ENCODE data around the gene SLC2A4RG.
"Not testable (repeated sequence)": the region's sequence is repeated elsewhere in the genome, so short reads cannot be mapped to it uniquely, and the experiment has no call there.

The SLC2A4RG gene

DNA sequence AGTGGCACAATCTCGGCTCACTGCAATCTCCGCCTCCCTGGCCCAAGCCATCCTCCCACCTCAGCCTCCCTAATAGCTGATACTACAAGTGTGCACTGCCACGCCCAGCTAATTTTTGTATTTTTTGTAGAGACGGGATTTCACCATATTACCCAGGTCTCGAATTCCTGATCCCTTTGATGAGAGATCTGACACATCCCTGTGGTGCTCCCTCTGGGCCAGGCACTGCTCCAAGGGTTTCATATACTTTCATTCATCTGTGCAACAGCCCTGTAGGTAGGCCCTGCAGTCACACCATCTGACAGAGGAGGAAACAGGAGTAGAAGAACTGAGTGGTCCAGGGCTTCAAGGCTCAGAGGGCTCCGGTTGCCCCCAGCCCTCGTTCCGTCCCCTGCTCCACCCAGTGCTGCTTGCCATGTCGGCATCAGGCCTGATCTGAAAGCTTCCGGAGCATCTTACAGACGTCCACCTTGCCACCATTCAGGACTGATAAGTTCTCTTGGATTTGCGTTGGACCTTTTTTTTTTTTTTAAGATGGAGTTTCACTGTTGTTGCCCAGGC, 28.4 kb upstream of the SLC2A4RG start:
- no peak for FAIRE-seq

DNA sequence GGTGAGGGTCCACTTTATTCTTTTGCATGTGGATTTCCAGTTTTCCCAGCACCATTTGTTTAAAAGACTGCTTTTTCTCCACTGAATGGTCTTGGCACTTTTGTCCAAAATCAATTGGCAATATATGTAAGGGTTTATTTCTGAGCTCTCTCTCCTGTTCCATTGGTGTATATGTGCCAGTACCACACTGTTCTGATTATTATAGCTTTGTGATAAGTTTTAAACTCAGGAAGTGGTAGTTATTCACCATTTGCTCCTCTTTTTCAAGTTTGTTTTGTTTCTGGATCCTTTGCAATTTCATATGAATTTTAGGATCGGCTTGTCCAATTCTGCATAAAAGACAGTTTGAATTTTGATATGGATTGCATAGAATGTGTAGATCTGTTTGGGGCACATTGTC, 27.4 kb upstream of the SLC2A4RG start:
- FAIRE-seq (no peak), DNase-seq (ENCODE audit: extremely low spot score, insufficient read length, low read depth) (no peak)

More for the DNA sequence above, 28.4 kb upstream of the SLC2A4RG start:
- no peak for DNase-seq (ENCODE audit: extremely low spot score, insufficient read length, low read depth)

DNA sequence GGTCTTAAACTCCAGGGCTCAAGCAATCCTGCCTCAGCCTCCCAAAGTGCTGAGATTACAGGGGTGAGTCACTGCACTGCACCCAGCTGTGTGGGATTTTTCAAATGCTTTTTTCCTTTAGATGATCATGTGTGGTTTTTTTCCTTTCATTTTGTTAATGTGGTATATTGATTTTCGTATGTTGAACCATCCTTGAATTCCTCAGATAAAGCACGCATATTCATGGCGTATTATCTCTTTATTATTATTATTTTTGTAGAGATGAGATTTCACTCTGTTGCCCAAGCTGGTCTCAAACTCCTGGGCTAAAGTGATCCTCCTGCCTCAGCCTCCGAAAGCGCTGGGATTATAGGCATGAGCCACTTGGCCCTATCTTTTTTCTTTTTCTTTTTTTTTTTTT, 24.7 kb upstream of the SLC2A4RG start:
- no peak for FAIRE-seq
- DNase-seq (ENCODE audit: extremely low spot score, insufficient read length, low read depth) = no peak

DNA sequence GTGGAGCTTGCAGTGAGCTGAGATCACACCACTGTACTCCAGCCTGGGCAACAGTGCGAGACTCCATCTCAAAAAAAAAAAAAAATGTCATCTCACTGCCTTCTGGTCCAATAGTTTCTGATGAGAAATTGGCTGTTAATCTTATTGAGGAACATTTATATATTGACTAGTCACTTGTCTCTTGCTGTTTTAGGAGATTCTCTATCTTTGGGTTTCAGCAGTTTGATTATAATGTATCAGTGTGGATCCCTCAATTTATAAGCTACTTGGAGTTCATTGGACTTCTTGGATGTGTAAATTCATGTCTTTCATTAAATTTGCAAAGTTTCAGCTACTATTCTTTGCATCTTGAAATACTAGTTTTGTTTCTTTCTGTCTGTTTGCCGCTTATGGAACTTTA, 20.6 kb upstream of the SLC2A4RG start:
- no peak for FAIRE-seq
- DNase-seq (ENCODE audit: extremely low spot score, insufficient read length, low read depth) = no peak

DNA sequence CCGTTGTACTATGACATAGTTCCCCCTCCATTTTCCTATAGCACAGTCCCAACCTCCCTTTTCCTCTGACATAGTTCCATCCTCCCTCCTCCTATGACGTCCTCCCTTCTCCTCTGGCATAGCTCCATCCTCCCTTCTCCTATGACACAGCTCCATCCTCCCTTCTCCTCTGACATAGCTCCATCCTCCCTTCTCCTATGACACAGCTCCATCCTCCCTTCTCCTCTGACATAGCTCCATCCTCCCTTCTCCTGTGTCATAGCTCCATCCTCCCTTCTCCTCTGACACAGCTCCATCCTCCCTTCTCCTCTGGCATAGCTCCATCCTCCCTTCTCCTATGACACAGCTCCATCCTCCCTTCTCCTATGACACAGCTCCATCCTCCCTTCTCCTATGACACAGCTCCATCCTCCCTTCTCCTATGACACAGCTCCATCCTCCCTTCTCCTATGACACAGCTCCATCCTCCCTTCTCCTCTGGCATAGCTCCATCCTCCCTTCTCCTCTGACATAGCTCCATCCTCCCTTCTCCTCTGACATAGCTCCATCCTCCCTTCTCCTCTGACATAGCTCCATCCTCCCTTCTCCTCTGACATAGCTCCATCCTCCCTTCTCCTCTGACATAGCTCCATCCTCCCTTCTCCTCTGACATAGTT, 16.5 kb upstream of the SLC2A4RG start:
- FAIRE-seq; DNase-seq (ENCODE audit: extremely low spot score, insufficient read length, low read depth): not testable (repeated sequence)

DNA sequence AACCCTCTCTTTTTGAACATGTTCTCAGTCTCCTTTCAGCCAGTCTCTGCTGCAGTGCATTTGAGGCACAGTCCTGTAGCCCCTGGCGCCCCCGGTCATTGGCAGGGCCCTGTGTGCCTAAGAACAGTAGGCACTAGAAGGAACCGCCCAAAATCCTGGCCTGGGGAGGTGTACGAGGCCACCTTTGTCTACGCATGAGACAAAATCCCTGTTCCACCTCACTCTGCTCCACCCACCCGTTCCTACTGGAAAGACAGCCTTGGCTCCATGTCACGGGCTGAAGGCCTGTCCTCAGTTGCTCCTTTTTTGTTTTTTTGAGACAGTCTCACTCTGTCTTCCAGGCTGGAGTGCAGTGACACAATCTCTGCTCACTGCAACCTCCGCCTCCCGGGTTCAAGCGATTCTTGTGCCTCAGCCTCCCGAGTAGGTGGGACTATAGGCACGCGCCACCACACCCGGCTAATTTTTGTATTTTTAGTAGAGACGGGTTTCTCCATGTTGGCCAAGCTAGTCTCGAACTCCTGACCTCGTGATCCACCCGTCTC, 9.3 kb upstream of the SLC2A4RG start:
- not testable (repeated sequence) for DNase-seq (ENCODE audit: extremely low spot score, insufficient read length, low read depth); FAIRE-seq

DNA sequence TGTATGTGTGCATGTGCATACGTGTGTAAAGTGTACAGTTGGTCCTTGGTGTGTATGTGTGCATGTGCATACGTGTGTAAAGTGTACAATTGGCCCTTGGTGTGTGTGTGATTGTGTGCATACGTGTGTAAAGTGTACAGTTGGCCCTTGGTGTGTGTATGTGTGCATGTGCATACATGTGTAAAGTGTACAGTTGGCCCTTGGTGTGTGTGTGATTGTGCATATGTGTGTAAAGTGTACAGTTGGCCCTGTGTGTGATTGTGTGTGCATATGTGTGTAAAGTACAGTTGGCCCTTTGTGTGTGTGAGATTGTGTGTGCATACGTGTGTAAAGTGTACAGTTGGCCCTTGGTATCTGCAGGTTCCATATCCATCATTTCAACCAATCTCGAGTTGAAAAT, 8.2 kb upstream of the SLC2A4RG start:
- no peak for DNase-seq (ENCODE audit: extremely low spot score, insufficient read length, low read depth)
- peak; percentile 52 for FAIRE-seq

DNA sequence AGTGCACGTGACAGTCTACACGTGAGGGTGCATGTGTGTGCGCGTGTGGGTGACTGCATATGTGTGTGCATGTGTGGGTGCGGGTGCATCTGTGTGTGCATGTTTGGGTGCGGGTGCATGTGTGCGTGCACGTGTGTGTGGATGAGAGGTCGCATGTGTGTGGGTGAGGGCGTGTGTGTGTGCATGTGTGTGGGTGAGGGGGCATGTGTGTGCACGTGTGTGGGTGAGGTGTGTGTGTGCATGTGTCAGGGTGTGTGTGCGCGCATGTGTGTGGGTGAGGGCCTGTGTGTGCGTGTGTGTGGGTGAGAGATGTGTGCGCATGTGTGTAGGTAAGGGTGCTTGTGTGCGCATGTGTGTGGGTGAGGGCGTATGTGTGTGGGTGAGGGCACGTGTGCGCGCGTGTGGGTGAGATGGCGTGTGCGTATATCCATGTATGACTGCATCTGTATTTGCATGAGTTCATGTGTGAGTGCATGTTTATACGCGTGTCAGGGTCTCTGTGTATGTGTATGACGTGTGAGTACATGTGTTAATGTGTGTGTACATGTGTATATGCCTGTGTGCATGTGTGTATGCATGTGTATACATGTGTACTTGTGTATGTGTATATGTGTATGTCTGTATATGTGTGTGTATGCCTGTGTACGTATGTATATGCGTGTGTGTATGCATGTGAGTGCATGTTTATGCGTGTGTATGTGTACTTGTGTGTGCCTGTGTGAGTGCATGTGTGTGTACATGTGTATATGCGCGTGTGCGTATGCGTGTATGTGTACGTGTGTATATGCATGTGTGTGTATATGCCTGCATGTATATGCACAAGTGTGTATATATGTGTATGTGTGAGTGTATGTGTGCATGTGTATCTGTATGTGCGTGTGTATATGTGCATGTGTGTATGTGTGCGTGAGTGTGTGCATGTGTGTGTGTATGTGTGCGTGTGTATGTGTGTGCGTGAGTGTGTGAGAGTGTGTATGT, 7.2 kb upstream of the SLC2A4RG start:
- no peak for FAIRE-seq
- no peak for DNase-seq (ENCODE audit: extremely low spot score, insufficient read length, low read depth)

DNA sequence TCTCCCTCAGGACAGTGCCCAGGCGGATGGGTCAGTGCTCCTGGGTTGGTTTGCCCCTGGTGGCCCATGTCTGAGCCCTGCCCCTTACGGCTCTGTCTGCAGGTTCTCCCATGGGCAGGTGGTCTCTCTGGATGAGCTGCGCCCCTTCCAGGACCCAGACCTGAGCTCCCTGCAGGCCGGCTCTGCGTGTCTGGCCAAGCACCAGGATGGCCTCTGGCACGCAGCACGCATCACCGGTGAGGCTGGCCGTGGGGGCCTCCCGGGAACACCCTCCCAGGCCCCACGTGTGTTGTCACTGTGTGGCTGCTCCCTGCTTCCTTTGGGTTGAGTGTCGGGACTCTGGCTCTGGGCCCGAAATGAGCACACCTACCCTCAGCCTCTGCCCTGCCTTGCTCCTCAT, 6.5 kb upstream of the SLC2A4RG start:
- DNase-seq (ENCODE audit: extremely low spot score, insufficient read length, low read depth) = no peak
- FAIRE-seq = no peak

DNA sequence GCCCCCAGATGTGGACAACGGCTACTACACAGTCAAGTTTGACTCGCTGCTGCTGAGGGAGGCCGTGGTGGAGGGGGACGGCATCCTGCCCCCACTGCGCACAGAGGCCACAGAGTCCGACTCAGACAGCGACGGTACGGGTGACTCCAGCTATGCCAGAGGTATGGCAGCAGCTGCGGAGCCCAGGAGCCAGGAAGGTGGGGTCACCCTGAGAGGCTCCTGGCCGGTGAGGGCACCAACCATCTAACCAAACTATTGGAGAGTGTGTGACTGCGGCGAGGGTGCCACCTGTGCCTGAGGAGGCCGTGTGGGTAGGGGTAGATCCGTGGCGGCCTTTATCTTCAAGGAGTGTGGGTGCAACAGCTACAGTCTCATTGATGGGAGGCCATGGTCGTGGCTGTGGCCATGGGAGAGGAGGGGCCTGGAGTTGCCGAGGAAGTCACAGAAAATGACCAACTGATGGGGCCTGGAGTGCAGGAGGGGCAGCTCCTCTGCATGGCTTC, 5.9 kb upstream of the SLC2A4RG start:
- DNase-seq (ENCODE audit: extremely low spot score, insufficient read length, low read depth) = no peak
- FAIRE-seq = no peak

DNA sequence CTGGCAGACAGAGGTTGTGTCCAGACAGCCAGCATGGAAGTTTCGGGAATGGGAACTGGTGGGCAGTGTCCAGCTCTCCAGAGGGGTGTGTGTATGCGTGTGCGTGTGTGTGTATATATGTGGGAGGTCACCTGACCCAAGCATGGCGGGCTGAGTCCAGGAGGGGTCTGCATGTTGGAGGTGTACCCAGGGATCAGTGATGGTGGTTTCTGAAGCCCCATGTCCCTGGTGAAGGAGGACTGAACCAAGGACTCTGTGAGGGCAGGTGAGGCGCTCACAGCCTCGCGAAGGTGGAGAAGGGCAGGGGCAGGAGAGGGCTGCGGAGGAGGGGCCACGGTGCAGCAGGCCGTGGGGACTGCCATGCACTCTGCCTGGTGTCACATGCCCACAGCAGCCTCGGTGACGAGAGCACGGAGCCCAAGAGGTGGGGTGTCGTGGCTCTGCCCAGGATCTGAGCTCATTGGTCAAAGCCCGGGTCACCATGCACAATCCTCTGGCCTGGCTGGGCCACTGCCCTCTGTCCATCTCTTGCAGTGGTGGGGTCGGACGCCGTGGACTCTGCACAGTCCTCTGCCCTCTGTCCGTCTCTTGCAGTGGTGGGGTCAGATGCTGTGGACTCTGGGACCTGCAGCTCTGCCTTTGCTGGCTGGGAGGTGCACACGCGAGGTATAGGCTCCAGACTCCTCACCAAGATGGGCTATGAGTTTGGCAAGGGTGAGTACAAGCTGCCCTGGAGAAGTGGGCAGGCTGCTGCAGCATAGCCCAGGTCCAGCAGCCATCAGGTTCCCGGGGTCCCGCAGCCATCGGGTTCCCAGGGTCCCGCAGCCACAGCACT, 5.2 kb upstream of the SLC2A4RG start:
- DNase-seq (ENCODE audit: extremely low spot score, insufficient read length, low read depth) = no peak
- no peak for FAIRE-seq

DNA sequence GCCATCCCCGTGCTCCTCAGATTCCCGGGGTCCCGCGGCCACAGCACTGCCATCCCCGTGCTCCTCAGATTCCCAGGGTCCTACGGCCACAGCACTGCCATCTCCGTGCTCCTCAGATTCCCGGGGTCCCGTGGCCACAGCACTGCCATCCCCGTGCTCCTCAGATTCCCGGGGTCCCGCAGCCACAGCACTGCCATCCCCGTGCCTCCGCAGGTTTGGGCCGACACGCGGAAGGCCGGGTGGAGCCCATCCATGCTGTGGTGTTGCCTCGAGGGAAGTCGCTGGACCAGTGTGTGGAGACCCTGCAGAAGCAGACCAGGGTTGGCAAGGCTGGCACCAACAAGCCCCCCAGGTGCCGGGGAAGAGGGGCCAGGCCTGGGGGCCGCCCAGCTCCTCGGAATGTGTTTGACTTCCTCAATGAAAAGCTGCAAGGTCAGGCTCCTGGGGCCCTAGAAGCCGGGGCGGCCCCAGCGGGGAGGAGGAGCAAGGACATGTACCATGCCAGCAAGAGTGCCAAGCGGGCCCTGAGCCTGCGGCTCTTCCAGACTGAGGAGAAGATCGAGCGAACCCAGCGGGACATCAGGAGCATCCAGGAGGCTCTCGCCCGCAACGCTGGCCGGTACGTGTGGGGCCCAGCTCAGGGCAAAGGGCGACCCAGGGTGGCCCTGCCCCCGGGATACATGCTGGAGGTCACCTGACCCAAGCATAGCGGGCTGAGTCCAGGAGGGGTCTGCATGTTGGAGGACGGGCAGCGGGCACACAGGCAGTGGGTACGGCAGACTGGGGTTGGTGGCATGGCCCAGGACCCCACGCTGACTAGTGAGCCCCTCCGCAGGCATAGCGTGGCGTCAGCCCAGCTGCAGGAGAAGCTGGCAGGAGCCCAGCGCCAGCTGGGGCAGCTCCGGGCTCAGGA, 4.4 kb upstream of the SLC2A4RG start:
- DNase-seq (ENCODE audit: extremely low spot score, insufficient read length, low read depth) = no peak
- no peak for FAIRE-seq

DNA sequence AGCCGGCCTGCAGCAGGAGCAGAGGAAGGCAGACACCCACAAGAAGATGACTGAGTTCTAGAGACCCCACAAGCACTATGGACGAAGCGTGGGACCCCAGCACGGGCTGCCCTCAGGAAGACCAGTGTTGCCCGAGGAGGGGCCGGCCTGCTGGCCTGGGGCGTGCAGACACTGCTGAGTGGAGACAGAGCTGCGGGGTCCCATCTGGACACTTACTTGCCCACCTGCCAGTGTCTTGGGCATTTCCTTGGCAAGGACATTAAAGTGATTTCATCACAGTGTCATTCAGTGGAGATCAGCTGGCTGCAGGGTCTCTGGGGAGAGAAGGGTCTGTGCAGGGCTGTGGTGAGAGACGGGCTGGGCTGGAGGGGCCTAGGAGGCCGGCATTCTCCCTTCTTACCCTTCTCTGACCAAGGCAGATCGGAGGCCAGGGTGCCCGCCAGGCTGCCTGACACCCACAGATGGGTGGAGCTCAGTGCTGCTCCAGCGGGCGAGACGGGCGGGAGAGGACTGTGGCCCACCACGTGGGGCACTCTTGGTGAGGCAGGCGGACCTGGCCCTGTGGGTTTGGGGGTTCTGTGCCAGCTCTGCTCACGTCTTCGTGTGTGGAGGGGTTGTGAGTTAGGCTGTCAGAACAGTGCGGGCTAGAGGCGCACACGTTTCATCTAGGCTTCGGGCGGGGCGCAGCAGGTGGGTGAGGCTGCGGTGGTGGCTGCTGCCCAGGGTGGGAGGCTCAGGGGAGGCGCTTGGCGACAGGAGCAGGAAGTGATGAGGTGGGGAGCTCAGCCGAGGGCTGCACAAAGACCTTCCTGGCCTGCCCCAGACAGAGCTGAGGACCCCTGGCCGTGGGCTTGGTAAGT, 3.5 kb upstream of the SLC2A4RG start, which contains the start of gene LIME1:
TSS of gene LIME1 (plus strand) at position 806 of the 860 bp plus-strand sequence. CDS start 886 bp downstream, outside the sequence.
- peak; percentile 78 for FAIRE-seq
- DNase-seq (ENCODE audit: extremely low spot score, insufficient read length, low read depth) = no peak

DNA sequence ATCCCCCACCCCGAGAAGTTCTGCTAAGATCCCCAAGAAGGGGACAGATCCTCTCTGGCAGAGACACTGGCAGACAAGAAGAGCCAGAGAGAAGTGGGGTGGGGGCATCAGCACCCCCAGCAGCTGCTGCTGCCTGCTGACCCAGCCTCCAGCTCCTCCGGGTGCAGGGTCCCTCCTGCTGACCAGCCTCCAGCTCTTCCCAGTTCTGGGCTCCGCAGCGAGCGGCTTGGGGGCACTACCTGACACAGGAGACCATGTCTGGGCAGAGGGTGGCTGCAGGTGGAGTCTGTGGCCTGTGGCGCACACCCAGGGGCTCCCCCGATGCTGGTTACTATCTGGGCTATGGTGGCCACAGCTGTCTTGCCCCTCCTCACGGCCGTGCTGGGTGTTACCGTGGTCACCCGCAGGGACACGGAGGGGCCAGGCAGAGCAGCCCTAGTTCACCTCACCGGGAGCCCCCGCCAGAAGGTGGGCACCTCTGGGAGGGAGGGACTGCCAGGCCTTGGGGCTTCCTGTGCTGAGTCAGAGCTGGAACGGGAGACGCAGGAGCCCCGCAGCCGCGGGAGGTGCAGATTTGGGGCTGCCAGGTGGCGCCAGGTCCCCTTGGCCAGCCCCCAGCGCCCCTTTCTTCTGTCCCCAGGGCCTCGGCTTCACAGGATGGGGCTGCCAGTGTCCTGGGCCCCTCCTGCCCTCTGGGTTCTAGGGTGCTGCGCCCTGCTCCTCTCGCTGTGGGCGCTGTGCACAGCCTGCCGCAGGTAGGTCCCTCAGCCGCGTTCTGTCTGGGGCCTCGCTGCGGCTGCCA, 2.5 kb upstream of the SLC2A4RG start:
- FAIRE-seq (peak; percentile 66), DNase-seq (ENCODE audit: extremely low spot score, insufficient read length, low read depth) (no peak)

DNA sequence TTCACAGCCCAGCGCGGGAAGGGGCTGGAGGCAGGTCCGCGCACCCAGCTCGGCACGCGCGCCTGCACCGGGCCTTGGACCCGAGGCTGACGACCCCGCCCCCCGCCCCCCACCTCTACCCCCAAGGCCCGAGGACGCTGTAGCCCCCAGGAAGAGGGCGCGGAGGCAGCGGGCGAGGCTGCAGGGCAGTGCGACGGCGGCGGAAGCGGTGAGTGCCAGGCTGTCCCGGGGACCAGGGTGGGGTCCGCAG, 2.0 kb upstream of the SLC2A4RG start:
- DNase-seq (ENCODE audit: extremely low spot score, insufficient read length, low read depth) = no peak
- no peak for FAIRE-seq

DNA sequence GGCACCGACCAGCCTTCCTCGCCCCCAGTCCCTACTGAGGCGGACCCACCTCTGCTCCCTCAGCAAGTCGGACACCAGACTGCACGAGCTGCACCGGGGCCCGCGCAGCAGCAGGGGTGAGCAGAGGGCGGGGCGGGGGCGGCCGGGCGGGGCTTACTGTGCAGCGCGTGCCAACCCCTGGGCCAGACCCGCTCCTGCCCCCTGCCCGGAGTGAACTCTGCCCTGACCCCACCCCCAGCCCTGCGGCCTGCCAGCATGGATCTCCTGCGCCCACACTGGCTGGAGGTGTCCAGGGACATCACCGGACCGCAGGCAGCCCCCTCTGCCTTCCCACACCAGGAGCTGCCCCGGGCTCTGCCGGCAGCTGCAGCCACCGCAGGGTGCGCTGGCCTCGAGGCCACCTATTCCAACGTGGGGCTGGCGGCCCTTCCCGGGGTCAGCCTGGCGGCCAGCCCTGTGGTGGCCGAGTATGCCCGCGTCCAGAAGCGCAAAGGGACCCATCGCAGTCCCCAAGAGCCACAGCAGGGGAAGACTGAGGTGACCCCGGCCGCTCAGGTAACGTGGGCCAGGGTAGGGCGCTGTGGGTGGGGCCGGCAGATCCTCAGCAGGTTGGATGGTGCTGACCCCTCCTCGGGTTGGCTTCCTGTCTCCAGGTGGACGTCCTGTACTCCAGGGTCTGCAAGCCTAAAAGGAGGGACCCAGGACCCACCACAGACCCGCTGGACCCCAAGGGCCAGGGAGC, 1.5 kb upstream of the SLC2A4RG start:
- DNase-seq (ENCODE audit: extremely low spot score, insufficient read length, low read depth) (no peak), FAIRE-seq (no peak)

Data from GM18507 (cell line).